ENCODE data around the gene CATSPERZ. TPM values are rescaled to one million over a fixed set of nuclear protein-coding genes. Genes with fewer than 3 reads are reported as not detected.

CATSPERZ gene
- total and polyA plus RNA-seq, 9 of the 15 experiments (the other 6 are each of a cell fraction or from before 2014, with no cell fraction given) = 0.86 to 8.5 (median 3.5) TPM

DNA sequence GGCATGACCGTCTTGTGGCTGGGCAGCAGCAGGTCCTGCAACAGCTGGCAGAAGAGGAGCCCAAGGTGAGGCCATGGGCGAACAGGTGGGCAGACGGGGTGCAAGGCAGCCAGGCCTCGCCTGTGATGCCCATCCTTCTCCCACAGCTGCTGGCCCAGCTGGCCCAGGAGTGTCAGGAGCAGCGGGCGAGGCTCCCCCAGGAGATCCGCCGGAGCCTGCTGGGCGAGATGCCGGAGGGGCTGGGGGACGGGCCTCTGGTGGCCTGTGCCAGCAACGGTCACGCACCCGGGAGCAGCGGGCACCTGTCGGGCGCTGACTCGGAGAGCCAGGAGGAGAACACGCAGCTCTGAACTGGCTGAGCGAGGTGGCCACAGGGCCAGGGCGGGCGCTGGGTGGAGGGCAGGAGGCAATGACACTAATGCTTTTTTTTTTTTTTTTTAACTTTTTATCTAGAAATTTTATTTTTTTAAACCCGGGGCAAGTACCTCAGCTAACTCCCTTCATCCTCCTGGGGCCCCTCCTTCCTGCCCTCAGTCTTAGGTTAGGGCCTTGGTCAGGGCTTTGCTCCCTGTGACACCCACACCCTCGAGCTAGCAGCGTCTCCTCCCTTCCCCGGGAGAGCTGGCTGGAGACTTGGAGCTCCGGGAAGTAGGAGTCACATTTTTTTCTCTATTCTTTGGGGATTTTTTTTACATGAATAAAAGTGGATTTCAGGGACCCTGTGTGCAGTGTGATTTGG is 32.8 kb upstream of the CATSPERZ start (continued):
- TF ChIP-seq, protein P1, sequence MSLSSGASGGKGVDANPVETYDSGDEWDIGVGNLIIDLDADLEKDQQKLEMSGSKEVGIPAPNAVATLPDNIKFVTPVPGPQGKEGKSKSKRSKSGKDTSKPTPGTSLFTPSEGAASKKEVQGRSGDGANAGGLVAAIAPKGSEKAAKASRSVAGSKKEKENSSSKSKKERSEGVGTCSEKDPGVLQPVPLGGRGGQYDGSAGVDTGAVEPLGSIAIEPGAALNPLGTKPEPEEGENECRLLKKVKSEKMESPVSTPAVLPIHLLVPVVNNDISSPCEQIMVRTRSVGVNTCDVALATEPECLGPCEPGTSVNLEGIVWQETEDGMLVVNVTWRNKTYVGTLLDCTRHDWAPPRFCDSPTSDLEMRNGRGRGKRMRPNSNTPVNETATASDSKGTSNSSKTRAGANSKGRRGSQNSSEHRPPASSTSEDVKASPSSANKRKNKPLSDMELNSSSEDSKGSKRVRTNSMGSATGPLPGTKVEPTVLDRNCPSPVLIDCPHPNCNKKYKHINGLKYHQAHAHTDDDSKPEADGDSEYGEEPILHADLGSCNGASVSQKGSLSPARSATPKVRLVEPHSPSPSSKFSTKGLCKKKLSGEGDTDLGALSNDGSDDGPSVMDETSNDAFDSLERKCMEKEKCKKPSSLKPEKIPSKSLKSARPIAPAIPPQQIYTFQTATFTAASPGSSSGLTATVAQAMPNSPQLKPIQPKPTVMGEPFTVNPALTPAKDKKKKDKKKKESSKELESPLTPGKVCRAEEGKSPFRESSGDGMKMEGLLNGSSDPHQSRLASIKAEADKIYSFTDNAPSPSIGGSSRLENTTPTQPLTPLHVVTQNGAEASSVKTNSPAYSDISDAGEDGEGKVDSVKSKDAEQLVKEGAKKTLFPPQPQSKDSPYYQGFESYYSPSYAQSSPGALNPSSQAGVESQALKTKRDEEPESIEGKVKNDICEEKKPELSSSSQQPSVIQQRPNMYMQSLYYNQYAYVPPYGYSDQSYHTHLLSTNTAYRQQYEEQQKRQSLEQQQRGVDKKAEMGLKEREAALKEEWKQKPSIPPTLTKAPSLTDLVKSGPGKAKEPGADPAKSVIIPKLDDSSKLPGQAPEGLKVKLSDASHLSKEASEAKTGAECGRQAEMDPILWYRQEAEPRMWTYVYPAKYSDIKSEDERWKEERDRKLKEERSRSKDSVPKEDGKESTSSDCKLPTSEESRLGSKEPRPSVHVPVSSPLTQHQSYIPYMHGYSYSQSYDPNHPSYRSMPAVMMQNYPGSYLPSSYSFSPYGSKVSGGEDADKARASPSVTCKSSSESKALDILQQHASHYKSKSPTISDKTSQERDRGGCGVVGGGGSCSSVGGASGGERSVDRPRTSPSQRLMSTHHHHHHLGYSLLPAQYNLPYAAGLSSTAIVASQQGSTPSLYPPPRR (CRISPR knock-in tag; IDR thresholded peaks at IDR 0.05; ENCODE audit: borderline replicate concordance) = no peak
- TF ChIP-seq ZNF212 (CRISPR knock-in tag; IDR thresholded peaks at IDR 0.05) (no peak), NELFE (IDR thresholded peaks at IDR 0.05; ENCODE audit: insufficient read depth, insufficient read length) (no peak), FIP1L1 (IDR thresholded peaks at IDR 0.05; ENCODE audit: low read depth, low read length, poor library complexity, severe bottlenecking) (no peak), DDX20 (tag; IDR thresholded peaks at IDR 0.05; ENCODE audit: low read depth) (no peak), RBM22 (IDR thresholded peaks at IDR 0.05; ENCODE audit: low read depth, low read length, poor library complexity, severe bottlenecking) (peak; percentile 21), POLR2G (IDR thresholded peaks at IDR 0.05; ENCODE audit: low read depth, low read length) (peak; percentile 69), POLR3A (IDR thresholded peaks at IDR 0.05; ENCODE audit: borderline replicate concordance, extremely low read depth, insufficient read depth, insufficient read length) (no peak)
- TF ChIP-seq, protein P2, sequence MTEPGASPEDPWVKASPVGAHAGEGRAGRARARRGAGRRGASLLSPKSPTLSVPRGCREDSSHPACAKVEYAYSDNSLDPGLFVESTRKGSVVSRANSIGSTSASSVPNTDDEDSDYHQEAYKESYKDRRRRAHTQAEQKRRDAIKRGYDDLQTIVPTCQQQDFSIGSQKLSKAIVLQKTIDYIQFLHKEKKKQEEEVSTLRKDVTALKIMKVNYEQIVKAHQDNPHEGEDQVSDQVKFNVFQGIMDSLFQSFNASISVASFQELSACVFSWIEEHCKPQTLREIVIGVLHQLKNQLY (CRISPR knock-in tag; conservative IDR thresholded peaks at IDR 0.05) = no peak
- TF ChIP-seq, protein P3, sequence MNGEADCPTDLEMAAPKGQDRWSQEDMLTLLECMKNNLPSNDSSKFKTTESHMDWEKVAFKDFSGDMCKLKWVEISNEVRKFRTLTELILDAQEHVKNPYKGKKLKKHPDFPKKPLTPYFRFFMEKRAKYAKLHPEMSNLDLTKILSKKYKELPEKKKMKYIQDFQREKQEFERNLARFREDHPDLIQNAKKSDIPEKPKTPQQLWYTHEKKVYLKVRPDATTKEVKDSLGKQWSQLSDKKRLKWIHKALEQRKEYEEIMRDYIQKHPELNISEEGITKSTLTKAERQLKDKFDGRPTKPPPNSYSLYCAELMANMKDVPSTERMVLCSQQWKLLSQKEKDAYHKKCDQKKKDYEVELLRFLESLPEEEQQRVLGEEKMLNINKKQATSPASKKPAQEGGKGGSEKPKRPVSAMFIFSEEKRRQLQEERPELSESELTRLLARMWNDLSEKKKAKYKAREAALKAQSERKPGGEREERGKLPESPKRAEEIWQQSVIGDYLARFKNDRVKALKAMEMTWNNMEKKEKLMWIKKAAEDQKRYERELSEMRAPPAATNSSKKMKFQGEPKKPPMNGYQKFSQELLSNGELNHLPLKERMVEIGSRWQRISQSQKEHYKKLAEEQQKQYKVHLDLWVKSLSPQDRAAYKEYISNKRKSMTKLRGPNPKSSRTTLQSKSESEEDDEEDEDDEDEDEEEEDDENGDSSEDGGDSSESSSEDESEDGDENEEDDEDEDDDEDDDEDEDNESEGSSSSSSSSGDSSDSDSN (IDR thresholded peaks at IDR 0.05; ENCODE audit: borderline replicate concordance in 1 of 2, low read depth in 2 of 2, low read length in 2 of 2) = no peak
